Activated CD8-positive, alpha-beta memory T cell treated with anti-CD3 and anti-CD28 coated beads, Interleukin-2, amount 50 U/mL, for 4 hours (primary cell): ENCODE measurements around the gene INTS6.
"Not testable (repeated sequence)": the region's sequence is repeated elsewhere in the genome, so short reads cannot be mapped to it uniquely, and the experiment has no call there.

Source experiments
- DNase-seq: peaks from one replicate; pipeline ENCODE4 v3.0.0-alpha.2; 2020

Gene INTS6

GRCh38 chr13:51455532-51455931, 2.7 kb upstream of the INTS6 start:
- DNase-seq = no peak

GRCh38 chr13:51453959-51454703, 1.3 kb upstream of the INTS6 start:
- DNase-seq = peak; percentile 38

- peak; percentile 83 for DNase-seq
These were observed 547 bp upstream of the INTS6 start for GRCh38 chr13:51453207-51453958.

GRCh38 chr13:51451467-51452360, 1.1 kb downstream of the INTS6 start:
- DNase-seq = peak; percentile 72

DNA sequence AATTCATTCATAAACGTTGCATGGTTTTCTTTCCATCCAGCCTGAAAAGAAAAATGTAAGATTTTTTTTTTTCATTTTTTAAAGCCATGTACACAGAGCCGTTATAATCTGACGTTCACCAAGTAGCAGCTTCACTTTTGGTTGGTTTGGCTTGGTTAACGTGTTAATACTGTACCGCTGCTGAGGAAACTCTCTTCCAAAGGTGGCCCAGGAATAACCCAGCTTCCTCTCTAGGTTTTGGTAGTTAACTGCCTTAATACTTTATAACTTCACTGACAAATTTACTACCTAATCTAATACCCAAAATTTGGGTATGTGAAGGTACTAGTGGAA, 1.7 kb downstream of the INTS6 start:
- no peak for DNase-seq

DNA sequence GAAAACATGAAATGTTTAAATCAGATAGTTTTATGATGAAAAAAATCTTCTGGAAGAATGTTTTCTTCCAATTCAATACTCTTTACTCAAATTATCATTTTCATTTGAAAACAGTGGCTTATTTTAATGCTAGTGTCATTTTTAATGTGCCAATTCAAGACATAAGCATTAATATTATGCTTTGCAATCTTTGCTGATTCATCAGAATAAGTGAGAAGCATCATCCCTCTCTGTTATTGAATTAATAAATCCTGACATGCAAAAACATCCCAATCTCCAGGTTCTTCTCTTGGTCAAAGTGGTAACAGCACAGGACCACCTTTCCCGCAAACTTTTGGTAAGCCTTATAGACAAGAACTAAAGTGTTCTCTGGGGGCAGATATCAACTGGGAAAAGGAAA, 3.8 kb downstream of the INTS6 start:
- no peak for DNase-seq

DNA sequence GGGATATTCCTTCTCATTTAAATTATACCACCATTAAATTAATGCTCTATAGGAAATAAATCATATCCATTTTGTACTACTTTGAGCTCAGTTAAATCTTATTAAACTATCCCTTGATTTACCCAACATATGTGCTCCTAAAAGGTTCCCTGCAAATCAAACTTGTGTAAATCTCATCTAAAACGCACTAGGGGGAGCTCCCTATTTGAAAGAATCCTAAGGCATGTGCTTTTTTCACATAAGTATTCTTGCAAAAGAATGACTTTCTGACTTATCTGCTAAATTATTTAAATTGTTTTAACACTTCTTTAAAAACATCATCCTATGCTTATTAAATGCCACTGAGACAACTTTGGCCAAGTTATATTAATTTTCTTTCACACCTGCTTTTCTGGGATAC, 7.9 kb downstream of the INTS6 start:
- DNase-seq = no peak

GRCh38 chr13:51440381-51440780, 12.5 kb downstream of the INTS6 start:
- DNase-seq = no peak

- no peak for DNase-seq
These were observed 15.2 kb downstream of the INTS6 start for GRCh38 chr13:51437550-51438127.

- DNase-seq = no peak
These were observed 17.7 kb downstream of the INTS6 start for GRCh38 chr13:51435002-51435578.

DNA sequence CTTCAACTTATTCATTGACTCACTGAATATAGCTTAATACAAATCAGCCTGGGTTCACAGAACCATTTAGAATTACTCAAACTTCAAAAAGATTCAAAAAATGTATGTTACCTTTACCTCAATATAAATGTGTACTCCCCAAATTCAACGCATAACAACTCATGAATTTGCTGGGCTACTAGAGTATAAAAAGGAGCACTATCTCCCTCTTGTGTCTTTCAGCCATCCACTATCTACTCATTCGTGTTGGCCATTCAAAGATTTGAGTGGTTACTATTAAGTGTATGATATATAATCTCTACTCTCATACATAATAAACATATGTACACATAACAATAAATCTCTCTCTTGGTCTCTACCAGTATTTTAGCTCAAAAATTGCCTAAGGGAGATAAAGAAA, 20.3 kb downstream of the INTS6 start:
- DNase-seq = no peak

DNA sequence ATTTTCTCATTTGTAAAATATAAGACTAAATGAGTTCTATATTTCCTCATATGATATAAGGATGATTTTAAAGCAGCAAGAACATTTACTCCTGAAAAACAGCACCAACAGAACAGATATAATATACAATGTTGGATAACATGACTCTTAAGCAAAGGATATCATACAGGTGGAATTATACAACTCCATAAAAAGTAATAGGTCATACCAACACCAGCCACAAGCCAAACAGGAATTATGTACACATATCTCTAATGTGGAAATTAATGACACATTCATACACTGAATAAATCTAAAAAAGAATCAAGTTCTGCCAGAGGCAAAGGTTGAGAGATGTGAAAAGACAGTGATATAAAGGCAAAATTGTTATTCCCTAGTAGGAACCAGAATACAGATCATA, 25.9 kb downstream of the INTS6 start:
- no peak for DNase-seq

GRCh38 chr13:51425410-51426042, 27.3 kb downstream of the INTS6 start:
- no peak for DNase-seq

DNA sequence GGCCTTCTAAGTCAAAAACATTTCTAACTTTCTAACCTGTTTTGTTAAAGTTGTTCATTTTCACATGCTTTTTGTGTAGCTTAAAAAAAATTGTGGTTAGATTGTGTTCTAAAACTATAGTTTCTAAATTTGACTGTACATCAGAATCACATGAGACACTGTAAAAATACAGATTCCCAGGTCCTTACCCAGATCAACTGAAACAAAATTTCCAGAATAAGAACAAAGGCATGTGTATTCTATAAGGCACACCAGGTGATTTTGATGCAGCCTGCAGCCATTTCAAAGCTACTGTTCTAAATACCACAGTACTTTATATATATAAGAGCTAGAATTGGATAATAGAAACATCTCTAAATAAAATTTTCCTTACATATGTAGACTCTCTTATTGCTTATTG, 29.1 kb downstream of the INTS6 start:
- DNase-seq = no peak

- no peak for DNase-seq
These were observed 30.4 kb downstream of the INTS6 start for GRCh38 chr13:51422484-51422883.

DNA sequence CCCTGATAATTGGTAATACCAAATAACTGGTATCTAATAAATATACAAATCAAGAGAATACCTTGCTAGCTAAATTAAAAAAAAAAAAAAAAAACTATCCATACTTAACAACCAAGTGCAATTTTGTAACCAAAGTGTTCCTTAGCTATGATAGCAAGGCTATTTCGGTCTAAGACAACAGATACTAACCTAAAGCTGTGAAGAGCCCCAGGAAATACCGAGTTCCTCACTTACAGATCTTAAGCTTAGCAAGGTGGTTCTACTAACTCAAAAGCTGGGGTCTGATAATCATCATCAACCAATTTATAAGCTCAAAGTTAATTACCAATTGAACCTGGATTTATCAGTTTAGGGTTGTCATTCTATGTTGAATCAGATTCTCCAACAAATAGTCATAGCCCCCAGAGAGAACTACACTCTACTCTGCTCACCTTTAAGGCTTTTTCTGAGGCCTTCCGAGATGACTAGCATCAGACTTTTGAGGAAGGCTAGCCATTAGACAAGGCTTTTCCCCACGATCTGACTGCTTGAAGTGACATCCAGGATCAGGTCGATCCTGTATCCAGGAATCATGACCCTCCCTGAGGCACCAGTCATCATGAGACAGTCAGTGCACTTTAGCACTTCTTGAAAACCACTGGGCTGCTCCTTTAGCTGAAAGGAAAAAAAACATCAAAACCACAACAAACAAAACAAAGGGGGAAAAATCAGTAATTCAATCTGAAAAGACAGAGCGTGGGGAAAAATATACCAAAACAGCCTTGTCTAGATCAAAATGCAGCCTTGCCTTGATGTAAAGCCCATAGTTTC, 31.9 kb downstream of the INTS6 start:
- no peak for DNase-seq

GRCh38 chr13:51419001-51419636, 33.7 kb downstream of the INTS6 start:
- DNase-seq = no peak

DNA sequence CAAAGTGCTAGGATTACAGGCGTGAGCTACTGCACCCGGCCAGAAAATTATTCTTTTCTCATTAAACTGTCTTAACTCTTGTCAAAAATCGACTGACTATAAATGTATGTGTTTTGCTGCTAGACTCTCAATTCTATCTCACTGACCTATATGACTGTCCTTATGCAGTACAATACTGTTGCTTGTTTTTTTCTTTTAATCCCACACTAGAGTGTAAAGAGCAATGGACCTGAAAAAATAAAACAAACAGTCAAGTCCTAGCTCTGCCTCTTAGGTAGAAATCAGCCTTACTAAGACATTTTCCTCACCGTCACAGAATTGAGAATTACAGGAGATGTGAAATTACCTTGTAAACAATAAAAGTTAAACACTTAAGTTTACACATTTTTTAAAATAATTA, 35.1 kb downstream of the INTS6 start:
- no peak for DNase-seq

GRCh38 chr13:51416107-51416506, 36.7 kb downstream of the INTS6 start:
- no peak for DNase-seq

GRCh38 chr13:51415339-51415738, 37.5 kb downstream of the INTS6 start:
- DNase-seq = not testable (repeated sequence)

- no peak for DNase-seq
These were observed 40.4 kb downstream of the INTS6 start for GRCh38 chr13:51412431-51412830.
